Endometrial microvascular endothelial cells (primary cell): ENCODE measurements around the gene MTAP. TPM values are rescaled to one million over a fixed set of nuclear protein-coding genes. Genes with fewer than 3 reads are reported as not detected.
"Not testable (repeated sequence)": the region's sequence is repeated elsewhere in the genome, so short reads cannot be mapped to it uniquely, and the experiment has no call there.

ENCODE experiments used
- in situ Hi-C: cut with HindIII; loops from 2 replicates; pipeline ENCODE4 v1.10.0; 2017; ENCODE audit warnings: low sequenced_read_pairs, low pct_unique_long_range_greater_than_20kb; ENCODE audit errors: inconsistent ontology term
- total RNA-seq: library from RNA; depleted of rRNA; stranded (reverse); fragments of >200 nt; gene quantifications from one replicate; pipeline ENCODE4 v1.2.3, GENCODE V29; 2015; ENCODE audit errors: inconsistent ontology term

Gene MTAP
- total RNA-seq, 1 donor from 2014 or later, result 44.7 TPM

DNA sequence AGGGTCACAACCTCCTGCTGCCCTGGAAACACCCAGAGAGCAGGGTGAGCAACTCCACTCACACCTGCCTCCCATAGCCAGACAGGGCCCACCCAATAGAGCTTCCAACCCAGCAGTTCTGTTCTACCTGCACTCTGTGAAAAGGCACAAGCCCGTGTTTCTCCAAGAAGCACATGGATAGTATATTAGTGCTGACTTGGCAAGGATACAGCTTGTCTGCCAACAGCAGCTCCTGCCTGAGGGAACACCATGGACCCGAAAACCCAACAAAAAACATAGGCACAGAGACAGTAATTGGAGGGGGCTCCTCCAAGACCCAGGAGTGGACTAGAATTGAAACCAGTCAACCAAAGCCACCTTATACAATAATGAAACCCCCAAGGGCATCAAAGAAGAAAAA lies 143.2 kb downstream of the MTAP start:
- in situ Hi-C loops, result no loop called here

DNA sequence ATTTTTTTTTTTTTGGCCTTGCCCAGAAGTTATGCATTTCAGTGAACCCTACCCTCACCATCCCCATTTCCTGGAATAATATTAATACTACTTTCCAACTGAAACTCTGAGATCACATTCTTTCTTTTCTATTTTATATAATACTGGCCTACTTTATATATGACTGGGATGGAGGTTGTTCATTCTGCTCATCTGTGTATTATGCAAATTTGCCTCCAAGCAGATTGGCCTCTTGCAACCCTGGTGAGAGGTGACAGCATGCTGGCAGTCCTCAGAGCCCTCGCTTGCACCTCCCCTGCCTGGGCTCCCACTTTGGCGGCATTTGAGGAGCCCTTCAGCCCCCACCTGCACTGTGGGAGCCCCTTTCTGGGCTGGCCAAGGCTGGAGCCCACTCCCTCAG lies 156.4 kb downstream of the MTAP start:
- in situ Hi-C loops, result no loop called here

DNA sequence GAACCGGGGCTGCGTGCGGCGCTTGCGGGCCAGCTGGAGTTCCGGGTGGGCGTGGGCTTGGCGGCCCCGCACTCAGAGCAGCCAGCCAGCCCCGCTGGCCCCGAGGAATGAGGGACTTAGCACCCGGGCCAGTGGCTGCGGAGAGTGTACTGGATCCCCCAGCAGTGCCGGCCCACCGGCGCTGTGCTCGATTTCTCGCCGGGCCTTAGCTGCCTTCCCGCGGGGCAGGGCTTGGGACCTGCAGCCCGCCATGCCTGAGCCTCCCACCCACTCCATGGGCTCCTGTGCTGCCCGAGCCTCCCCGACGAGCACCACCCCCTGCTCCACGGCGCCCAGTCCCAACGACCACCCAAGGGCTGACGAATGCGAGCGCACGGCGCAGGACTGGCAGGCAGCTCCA lies 156.8 kb downstream of the MTAP start:
- in situ Hi-C loops, result not testable (repeated sequence)

DNA sequence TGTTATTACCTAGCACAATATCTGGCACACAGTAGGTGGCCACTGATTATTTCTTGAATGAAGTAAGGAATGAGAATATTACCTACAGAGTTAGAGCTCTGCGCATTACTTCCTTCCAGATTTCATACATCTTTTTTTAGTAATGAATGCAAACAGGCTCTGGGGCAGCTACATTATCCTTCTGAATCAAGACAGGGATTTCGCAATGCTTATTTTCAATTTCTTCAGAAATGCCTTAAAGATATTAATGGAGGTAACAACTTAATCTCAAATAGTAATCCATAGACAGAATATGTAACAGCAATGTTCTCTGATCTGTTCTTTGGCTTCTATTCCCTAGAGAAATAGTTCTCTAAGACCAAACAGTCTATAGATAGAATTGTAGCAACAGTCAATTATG lies 159.1 kb downstream of the MTAP start:
- in situ Hi-C loops, result no loop called here

DNA sequence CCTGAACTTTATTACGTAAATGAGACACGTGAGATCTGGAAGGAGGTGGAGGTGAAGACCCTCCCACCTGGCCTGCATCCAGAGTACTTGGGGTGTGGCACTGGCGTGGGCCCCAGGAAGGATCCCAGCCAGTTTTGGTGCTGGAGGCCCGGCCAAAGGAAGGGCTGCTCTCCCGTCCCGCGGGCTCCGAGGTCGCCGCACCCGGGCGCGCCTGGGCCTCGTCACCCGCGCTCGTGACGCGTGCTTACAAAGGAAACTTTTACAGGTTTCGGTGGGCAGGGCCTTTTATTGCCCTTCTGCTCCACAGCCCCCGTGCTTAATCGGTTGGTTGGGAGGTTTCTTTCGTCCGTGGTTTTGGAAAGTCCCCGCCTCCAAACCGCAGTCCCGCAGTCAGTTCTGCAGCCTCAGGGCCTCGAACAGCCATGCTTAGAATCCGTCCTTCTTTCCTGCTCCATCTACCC lies 162.5 kb downstream of the MTAP start:
- in situ Hi-C loops, result no loop called here

DNA sequence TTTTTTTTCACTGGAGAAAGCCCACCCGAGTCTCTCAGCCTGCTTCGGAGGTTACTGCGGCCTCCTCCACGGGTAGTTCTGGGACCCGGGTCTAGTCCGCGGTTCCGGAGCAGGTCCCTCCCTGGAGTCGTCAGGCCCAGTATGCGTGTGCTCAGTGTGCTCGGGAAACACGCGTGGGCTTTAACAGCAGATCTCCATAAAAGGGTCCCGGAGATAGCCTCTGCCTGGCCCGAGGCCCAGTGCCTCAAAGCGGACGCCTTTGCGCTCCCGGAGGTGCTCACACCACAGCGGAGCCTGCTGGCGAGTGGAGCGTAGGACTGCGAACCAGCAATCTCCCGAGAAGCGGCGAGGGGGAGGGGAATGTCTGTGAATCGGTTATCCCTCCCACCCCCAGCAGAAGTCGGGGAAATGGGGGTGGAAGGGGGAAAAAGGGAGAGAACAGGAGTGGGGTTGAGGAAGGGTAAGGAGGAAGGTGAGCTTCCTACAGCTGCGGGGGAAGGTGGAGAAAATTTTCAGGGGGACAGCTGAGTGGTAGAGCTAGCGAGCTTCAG lies 163.0 kb downstream of the MTAP start:
- in situ Hi-C loops, result no loop called here

DNA sequence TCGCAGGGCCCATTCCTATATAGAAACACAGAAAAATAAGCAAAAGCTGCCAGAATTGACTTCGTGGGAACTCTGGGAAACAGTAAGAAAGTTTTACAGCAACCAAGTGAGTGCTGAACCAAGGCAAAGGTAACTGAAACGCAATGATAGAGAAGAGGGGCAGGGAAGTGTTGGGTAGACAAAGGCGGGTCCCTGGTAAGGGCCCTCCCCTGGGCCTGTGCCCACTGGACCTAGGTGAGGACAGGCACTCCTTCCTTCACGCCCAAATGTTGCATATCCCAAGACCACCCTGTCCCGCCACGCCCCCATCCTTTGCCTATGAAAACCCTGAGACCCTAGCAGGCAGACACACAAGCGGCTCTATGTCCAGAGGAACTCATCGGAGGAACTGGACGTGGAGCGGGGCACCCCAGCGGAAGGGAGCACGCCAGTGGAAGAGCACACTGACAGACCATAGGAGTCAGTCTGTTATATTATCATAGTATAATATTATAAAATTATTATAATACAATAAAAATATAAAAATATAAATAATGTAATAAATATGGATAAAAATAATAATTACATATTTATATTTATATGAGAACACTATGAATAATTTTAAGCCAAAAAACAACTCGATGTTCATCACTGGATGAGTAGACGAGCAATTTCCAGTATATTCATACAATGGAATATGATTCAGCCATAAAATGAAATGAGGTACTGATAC lies 163.9 kb downstream of the MTAP start:
- in situ Hi-C loops, result no loop called here

DNA sequence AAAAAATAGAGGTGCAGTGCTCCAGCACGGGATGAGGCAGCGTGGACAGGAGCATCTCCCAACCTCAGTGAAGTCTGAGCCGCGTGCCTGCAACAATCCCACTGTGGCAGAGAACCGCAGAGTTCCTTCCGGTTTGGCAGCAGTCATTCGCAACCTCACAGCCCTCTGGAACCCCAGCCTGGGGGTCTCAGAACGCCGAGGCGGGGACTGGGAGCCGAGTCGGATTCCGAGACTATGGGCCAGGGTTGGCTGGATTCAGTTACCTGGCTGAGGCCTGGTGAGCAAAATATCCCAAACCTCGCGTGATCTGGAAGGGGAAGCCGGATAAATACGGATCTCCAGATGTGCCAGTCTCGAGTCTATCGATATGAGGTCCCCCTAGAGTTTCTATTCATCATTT lies 164.7 kb downstream of the MTAP start:
- in situ Hi-C loops, result no loop called here

DNA sequence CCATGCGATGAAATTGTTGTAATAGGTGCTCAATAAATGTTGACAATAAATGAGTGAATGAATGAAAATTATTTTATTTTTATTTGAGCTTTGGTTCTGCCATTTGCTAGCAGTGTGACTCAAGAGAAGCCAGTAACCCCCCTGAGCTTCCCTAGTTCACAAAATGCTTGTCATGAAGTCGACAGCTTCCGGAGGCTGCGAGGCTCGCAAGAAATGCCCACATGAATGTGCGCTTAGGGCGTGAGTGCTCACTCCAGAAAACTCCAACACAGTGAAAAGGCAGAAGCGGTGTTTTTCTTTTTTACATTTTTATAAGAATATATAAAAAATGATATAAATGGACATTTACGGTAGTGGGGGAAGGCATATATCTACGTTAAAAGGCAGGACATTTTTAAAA lies 165.3 kb downstream of the MTAP start:
- in situ Hi-C loops, result no loop called here

DNA sequence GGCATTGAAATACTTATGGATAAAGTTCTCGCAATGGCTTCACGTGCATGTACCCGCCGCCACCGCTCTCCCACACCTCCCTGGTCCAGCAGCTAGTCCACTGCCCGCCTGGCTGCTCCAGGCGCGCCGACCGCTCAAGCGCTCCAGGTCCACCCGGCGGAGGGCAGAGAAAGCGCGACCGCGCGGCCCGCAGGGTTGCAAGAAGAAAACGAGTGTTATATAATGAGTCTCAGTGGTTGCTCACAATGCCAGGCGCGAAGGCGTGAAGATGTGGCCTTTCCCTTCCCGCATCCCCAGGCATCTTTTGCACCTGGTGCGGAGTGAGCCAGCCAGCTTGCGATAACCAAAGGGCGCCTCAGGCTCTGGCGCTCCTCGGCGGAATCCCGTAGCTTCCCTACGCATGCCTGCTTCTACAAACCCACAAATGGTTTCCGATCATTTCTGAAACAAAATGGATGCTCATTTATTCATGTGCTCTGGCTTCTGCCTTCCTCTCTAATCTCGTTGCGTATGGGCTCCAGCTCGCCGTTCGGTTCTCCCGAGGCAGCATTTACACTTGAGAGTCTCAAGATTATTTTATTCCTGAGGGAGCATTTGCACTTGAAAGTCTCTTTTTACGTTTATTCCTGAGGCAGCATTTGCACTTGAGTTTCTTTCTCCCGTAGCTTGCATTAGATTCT lies 166.0 kb downstream of the MTAP start:
- in situ Hi-C loops, result no loop called here

DNA sequence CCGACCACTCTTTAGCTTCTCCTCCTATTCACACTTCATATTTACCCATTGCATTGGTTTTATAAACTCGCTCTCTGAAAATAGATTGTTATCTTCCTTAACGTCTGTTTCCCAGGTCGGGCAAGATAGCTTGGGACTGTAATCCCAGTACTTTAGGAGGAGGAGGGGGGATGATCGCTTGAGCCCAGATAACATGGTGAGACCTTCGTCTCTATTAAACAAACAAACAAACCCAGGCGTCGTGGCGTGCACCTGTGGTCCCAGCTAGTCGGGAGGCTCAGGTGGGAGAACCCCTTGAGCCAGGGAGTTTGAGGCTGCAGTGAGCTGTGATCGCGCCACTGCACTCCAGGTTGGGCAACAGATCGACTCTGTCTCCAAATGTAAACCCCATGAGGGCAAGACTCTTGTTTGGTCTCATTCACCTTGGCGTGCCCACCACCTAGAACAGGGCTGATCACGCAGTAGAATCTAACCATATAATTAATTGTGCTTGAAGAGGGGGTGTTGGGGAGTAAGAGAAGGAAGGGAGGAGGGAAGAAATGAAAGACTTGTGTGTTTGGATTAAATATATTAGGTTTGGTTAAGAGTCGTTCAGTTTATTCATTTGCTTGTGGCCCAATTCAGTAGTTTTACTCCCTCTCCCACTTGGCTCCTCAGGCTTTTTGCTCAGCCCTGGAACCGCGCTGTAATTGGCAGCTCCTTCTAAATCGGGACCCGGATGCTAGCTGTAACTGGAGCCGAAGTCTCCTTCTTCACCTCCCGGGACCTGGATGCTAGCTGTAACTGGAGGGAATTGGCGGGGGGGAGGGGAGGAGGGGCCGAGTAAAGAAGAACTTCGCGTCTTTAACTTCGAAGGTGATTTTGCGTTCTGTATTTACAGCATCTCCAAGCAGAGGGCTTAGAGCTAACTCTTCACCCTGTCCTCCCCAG lies 166.8 kb downstream of the MTAP start:
- in situ Hi-C loops, result no loop called here

DNA sequence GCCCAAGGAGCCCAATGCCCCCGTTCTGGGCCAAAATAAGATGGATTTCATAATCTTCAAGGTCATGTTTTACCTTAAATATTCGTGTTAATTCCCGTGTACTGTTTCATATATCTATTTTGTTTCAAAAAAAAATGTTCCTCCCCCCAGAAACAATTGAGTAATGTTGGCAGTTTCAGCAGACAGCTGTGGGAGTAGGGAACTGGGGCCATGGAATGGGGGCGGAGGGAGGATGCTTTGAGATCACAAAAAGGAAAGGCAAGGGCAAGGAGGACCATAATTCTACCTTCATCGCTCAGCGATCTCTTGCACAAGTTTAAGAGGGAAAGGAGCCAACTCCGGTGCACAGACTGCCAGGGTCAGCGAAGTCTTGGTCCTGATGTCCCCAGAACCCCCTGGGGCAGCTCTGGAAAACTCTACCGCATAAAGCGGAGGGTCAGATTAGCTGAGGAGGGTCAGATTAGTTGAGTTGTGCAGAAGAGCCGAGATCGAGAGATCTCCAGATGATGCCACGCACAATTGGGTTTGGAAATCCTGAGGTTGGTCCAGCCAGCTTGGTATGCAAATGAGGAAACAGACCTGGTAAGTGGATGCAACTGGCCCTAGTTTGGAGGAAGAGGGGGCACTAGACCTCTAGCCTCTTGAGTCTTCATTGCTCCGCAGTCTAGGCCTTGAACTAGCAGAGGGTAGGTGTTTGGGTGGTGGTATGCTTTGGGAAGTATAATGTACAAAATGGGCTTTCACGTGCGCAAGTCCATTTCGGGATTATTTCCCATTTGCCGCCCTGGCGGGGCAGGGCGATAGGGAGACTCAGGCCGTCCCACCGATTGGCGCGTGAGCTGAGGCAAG lies 167.7 kb downstream of the MTAP start:
- in situ Hi-C loops, result no loop called here

DNA sequence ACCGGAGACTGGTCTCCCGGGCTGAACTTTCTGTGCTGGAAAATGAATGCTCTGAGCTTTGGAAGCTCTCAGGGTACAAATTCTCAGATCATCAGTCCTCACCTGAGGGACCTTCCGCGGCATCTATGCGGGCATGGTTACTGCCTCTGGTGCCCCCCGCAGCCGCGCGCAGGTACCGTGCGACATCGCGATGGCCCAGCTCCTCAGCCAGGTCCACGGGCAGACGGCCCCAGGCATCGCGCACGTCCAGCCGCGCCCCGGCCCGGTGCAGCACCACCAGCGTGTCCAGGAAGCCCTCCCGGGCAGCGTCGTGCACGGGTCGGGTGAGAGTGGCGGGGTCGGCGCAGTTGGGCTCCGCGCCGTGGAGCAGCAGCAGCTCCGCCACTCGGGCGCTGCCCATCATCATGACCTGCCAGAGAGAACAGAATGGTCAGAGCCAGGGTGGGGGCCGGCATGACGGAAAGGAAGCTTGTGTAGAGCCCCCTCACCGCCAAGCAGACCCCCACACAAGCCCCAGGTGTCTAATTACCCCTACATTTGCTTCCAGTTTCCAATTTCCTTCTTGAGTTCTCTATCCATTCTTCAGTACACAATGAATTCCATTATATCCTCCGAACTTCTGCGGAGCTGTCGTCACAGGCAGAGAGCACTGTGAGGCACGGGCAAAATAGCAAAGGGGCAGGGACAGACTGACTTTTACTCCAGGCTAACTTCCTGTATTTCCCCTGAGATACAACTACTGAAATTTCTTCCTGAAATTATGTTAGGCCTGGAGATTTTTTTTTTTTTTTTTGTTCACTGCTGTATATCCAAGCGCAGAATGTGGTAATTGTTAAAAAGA lies 168.6 kb downstream of the MTAP start:
- in situ Hi-C loops, result no loop called here

DNA sequence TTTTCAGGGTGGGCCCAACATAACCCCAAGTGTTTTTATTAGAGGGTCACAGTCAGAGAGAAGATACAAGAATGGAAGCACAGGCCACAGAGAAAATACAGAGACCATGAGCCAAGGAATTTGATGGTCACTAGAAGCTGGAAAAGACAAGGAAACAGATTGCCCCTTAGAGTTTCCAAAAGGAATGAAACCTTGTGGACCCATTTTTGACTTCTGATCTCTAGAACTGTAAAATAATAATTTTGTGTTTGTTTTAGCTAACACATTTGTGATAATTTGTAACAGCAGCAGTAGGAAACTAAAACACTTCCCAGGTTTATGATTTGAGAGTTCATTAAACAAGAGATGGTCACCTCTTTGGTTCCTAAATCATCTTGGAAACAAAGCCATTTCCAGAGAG lies 169.9 kb downstream of the MTAP start:
- in situ Hi-C loops, result no loop called here

DNA sequence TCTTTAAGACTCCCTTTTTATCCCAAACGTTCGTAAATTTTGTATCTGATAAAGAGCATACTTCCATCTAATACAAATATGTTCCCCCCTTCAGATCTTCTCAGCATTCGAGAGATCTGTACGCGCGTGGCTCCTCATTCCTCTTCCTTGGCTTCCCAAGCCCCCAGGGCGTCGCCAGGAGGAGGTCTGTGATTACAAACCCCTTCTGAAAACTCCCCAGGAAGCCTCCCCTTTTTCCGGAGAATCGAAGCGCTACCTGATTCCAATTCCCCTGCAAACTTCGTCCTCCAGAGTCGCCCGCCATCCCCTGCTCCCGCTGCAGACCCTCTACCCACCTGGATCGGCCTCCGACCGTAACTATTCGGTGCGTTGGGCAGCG lies 171.9 kb downstream of the MTAP start:
- in situ Hi-C loops, result no loop called here

DNA sequence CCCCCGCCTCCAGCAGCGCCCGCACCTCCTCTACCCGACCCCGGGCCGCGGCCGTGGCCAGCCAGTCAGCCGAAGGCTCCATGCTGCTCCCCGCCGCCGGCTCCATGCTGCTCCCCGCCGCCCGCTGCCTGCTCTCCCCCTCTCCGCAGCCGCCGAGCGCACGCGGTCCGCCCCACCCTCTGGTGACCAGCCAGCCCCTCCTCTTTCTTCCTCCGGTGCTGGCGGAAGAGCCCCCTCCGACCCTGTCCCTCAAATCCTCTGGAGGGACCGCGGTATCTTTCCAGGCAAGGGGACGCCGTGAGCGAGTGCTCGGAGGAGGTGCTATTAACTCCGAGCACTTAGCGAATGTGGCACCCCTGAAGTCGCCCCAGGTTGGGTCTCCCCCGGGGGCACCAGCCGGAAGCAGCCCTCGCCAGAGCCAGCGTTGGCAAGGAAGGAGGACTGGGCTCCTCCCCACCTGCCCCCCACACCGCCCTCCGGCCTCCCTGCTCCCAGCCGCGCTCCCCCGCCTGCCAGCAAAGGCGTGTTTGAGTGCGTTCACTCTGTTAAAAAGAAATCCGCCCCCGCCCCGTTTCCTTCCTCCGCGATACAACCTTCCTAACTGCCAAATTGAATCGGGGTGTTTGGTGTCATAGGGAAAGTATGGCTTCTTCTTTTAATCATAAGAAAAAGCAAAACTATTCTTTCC lies 172.4 kb downstream of the MTAP start:
- in situ Hi-C loops, result no loop called here

DNA sequence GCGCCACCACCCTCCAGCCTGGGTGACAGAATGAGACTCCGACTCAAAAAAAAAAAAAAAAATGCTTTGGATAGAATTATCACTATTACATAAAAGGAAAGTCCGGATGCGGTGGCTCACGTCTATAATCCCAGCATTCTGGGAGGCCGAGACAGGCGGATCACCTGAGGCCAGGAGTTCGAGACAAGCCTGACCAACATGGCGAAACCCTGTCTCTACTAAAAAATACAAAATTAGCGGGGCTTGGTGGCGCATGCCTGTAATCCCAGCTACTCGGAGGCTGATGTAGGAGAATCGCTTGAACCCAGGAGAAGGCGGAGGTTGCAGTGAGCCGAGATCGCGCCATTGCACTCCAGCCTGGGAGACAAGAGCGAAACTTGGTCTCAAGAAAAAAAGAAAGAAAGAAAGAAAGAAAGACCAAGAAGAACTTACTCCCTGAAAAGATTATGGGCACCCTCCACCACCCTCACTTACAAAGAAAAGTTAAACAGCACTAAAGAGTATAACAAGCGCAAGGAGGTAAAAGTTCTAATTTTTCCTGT lies 174.0 kb downstream of the MTAP start:
- in situ Hi-C loops, result no loop called here
